Stimulated activated CD4-positive, alpha-beta T cell treated with anti-CD3 and anti-CD28 coated beads, TNF-alpha, amount 100 ng/mL, for 1 hour (primary cell): Measurements from ENCODE around the gene UBD.

Source experiments
- DNase-seq, 3 donors: peaks; one replicate each; pipeline ENCODE4 v3.0.0-alpha.2; 2020; ENCODE audit warnings: low read depth in 3 of 3, low spot score in 1 of 3

The UBD gene

DNA sequence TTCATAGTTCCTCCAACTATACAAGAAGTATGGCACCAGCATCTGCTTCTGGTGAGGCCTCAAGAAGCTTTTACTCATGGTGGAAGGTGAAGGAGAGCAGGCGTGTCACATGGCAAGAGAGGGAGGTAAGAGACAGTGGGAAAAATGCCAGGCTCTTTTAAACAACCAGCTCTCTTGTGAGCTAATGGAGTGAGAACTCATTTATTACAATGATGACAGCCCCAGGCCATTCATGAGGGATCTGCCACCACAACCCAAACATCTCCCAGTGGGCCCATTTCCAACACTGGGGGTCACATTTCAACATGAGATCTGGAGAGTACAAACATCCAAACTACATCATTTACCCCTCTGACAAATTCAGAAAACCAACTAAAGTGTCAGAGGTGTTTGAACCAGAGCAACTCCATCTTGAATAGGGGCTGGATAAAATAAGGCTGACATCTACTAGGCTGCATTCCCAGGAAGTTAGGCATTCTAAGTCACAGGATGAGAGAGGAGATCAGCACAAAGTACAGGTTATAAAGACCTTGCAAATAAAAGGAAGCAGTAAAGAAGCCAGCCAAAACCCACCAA, 2.2 kb upstream of the UBD start:
- no peak for DNase-seq

GRCh38 chr6:29561091-29561490, 1.6 kb upstream of the UBD start:
- no peak for DNase-seq

DNA sequence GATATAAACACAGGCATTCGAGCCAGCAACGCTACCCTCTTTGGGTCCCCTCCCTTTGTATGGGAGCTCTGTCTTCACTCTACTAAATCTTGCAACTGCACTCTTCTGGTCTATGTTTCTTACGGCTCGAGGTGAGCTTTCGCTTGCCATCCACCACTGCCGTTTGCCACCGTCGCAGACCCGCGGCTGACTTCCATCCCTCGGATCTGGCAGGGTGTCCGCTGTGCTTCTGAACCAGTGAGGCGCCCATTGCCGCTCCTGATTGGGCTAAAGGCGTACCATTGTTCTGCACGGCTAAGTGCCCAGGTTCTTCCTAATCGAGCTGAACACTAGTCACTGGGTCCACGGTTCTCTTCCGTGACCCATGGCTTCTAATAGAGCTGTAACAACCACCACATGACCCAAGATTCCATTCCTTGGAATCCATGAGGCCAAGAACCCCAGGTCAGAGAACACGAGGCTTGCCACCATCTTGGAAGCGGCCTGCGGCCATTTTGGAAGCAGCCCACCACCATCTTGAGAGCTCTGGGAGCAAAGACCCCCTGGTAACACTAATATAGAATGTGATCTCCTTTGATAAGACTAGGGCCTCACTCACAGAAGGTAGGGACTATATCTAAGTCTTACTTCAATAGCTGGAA, 973 bp downstream of the UBD start:
- no peak for DNase-seq

- no peak for DNase-seq
Measured at GRCh38 chr6:29557320-29557719, 2.2 kb downstream of the UBD start.

- DNase-seq, result no peak
Measured at GRCh38 chr6:29554764-29555163, 4.8 kb downstream of the UBD start.

DNA sequence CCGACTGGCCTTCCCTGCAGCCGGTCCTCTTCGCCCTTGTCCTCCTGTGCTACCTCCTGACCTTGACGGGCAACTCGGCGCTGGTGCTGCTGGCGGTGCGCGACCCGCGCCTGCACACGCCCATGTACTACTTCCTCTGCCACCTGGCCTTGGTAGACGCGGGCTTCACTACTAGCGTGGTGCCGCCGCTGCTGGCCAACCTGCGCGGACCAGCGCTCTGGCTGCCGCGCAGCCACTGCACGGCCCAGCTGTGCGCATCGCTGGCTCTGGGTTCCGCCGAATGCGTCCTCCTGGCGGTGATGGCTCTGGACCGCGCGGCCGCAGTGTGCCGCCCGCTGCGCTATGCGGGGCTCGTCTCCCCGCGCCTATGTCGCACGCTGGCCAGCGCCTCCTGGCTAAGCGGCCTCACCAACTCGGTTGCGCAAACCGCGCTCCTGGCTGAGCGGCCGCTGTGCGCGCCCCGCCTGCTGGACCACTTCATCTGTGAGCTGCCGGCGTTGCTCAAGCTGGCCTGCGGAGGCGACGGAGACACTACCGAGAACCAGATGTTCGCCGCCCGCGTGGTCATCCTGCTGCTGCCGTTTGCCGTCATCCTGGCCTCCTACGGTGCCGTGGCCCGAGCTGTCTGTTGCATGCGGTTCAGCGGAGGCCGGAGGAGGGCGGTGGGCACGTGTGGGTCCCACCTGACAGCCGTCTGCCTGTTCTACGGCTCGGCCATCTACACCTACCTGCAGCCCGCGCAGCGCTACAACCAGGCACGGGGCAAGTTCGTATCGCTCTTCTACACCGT, 6.1 kb downstream of the UBD start:
- peak in 1 of 3 donors; percentile 15 for DNase-seq

GRCh38 chr6:29552512-29553051, 7.0 kb downstream of the UBD start:
- no peak for DNase-seq

DNA sequence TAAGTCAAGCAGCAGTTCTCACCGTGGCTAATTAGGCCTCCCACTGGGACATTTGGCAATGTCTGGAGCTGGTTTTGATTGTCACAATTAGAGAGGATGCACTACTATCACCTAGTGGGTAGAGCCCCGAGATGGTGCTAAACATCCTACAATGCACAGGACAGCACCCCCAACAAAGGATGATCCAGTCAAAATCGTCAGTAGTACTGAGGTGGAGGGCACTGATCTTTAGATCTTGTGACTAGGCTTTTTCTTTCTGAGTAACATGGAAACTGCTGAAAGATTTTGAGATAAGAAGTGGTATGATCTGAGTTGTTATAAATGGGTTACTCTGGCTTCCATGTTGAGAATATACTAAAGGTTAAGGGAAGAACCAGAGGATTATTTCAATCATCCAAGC, 12.0 kb downstream of the UBD start:
- no peak for DNase-seq

DNA sequence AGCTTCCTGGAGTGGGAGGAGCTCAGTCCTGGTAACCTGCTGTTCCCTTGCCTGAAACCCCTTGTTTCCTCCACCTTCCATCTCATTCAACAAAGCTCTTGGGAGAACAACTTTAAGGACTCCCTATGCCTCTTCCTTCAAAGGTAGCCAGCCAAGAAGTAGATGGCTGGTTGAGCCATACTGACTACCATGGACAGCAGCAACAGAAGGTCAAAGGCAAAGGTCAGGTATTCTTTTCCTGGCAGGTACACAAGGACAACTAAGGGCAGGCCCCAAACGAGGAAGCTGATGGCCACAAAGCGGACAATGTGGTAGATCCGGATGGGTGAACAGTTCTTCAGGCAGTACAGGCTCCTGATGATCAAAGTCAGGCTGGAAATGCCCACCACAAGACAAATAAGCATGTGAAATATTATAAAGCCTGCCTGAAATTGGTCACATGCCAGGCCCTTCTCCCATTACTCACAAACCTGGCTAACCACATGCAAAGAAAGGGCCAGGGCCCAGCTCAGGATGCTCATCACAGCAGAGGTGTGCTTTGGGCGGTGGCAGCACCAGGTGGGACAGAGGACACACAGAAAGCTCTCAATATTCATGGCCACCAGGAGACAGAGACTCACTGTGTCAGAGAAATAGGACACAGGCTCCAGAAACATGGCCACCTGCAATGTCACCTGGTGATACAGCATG, 21.7 kb downstream of the UBD start:
- DNase-seq, result no peak

DNA sequence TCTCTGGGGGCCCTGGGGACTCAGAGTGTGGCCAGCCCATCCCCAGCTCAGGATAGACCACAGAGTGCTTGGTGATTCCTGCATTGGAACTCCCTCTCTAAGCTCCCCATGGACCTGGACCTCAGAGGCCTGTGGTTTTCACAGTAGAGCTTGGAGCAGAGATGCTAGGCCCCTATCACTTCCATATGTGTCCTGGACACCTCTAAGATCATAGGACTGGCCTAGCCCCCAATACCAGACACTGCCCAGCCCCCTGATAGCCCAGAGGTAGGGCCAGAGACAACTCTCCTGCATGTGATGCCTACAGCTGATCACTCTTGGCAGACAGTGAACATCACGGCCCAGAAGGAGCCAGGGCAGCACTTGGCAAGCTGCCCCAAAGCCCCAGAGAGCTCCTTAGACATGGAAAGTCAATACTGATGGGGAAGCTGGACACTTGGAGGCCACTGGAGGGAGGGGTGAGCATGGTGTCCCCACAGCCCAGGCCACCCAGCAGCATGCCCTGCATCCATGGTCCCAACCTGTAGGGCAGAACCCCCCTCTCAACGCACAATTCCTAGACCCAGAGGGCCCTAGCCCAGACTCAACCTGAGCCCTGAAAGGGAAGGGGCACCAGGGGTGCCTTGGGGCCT, 27.1 kb downstream of the UBD start:
- no peak for DNase-seq

- no peak for DNase-seq
Measured at GRCh38 chr6:29531668-29532067, 27.9 kb downstream of the UBD start.

- DNase-seq, result no peak
Measured at GRCh38 chr6:29530671-29531310, 28.7 kb downstream of the UBD start.

DNA sequence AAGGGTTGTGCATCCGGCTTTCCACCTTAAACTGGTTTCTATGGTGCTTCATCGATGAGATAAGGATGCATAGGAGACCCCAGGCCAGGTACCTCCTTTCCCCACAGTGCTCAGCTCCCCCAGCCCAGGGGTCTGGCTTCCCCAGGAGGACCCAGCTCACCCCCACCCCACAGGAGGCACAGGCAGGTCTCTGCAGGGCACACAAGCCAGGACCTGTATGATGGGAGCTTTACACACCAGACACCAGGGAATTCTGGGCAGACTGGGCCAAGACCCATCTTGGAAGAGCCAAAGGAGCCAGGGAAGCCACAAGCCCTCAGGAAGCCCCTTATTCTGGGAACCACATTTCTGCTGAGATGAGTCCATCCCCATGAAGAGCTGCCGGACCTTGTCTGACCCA, 29.6 kb downstream of the UBD start:
- no peak for DNase-seq

DNA sequence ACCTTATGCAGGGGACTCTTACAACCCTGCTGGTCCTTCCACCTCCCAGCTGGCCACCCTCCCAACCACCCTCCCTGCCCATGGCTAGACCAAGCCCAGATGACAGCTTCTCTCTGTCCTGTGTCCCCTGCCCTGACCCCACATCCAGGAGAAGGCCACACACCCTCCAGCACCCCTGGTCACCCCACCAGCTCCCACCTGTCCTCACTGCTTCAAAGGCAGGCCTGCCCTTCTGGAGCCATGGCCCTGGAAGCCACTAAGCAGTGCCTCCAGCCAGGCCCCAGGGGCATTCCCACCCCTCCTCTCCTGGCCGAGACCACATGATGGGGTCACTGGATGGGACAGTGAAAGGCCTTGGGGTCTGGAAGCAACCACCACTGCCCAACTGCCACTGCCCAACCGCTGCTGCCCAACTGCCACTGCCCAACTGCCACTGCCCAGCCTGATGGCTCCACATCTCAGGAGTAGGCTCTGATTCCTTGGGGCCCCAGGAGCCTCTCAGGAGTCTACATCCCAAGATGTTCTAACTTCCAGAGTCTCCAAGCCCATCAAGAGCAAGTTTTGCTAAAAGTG, 30.5 kb downstream of the UBD start:
- no peak for DNase-seq

GRCh38 chr6:29528300-29528931, 31.1 kb downstream of the UBD start:
- DNase-seq, result no peak

- DNase-seq, result no peak
Measured at GRCh38 chr6:29527564-29527963, 32.0 kb downstream of the UBD start.

DNA sequence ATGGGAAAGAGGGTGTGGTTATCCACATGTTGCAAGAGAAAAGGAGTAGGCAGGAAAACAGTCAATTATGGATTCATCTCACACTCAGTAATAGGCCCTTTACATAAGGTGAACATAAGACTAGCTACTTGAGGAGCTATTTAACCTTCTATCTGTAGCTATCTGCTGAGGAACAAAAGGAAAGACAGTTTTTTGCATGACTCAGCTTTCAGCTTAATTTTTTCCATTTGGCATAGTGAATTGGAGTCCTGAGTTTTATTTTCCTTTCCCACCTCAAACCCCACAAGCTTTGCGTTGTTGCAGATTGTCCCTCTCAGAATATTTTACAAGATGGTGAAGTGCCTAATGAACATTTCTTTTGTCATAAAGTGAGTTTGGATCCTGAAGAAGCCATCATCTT, 32.4 kb downstream of the UBD start:
- DNase-seq, result no peak

GRCh38 chr6:29525311-29525639, 34.3 kb downstream of the UBD start:
- no peak for DNase-seq

GRCh38 chr6:29524444-29525310, 34.9 kb downstream of the UBD start:
- no peak for DNase-seq
